ENCODE results near the gene APOBEC2. TPM values are rescaled to one million over a fixed set of nuclear protein-coding genes. Genes with fewer than 3 reads are reported as not detected.

APOBEC2 gene
- polyA plus RNA-seq, 1 donor: 0.37 TPM

GRCh38 chr6:41088451-41088850 is 35.4 kb downstream of the APOBEC2 start:
- DNase-seq: no peak

DNA sequence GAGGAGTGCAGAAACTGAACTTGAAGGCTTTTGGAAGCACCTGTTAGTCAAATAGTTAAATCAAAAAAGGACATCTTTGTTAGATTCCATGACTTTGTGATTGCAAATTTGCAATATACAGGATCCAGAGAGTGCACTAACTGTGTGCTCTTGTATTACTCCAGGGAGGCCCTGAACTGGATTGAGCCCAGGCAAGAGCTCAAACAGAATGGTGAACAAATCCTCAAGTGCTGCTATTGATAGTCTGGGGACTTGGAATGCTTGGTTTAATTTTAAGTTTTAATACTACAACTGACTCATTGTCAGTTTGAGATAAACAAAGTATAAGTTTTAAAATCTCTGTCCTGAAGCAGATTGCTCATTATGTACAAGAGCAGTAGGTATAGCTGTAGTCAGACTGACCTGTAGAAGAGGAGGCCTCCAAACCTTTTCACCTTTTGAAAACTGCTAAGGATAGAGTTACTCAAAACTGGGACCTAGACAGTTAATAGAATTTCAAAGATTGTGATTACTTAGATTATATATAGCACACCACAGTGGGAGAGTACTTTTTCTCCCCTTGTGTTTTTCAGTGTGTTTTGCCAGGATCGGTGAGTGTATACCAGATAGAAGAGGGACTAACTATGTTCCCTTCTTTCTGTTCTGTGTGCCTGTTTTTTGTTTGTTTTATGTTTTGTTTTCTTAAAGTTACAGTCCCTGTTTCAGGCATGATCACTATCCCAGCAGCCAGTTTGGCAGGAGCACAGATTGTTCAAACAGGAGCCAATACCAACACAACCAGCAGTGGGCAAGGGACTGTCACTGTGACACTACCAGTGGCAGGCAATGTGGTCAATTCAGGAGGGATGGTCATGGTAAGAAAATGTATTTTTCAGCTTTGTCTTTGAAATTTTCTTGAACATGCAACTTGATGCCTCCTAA is 38.1 kb downstream of the APOBEC2 start:
- no peak for DNase-seq

DNA sequence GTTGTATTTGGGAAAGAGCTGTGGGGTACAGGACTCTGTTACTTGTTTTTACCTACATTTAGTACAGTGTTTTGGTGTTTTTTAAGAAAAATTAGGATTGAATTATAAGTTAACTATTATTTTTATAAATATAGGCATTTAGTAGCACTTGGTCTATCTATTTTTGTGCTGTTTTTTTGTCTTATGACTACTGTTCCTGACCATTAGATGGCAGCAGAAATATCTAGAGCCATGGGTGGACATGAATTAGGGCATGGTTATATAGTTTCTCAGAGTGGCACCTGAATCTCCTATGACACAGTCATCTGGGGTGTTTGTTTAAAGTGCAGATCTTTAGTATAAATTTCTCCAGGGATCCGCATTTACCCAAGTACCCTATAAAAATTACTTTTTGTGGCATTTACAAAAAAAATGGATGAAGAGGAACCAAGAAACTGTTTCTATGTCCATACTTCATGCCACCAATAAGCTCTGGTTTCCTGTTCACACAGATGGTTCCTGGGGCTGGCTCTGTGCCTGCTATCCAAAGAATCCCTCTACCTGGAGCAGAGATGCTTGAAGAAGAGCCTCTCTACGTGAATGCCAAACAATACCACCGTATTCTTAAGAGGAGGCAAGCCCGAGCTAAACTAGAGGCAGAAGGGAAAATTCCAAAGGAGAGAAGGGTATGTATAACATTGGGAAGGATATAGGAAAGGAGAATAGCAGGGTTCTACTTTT is 39.6 kb downstream of the APOBEC2 start:
- no peak for DNase-seq

DNA sequence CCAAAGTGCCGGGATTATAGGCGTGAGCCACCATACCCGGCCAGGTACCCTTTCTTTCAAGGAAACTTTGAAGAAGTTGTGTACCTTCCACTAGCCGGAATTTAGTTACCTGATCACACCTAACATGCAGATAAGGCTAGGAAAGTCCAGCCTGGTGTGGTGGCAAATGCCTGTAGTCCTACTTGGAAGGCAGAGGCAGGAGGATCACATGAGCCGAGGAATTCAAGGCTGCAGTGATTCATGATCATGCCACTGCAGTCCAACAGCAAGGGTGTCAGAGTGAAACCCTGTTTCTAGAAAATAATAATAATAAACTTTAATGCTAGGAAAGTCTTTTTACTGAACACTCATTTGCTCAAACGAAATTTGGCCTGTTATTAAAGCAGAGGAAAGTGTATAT is 40.7 kb downstream of the APOBEC2 start:
- no peak for DNase-seq

- no peak for DNase-seq
Measured at GRCh38 chr6:41097467-41098090, 44.6 kb downstream of the APOBEC2 start.

DNA sequence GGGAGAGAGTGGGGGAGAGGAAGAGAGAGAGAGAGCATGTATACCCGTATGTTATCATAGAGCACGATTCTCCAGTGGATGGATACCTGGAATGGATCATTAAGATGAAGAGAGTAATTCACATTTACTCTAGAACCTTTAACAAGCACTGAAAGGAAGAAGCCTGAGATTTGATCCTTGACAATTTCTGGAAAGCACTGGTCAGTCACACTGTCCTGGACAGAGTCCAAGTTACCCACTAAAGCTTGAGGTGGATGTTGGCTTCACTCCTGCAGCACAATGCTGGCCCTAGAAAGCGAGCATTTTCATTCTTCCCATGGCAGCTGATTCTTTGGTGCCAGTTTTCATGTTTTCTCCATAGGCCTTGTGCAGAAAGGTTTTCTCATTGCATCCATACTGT is 45.4 kb downstream of the APOBEC2 start:
- no peak for DNase-seq

- no peak for DNase-seq
Measured at GRCh38 chr6:41100871-41101287, 47.9 kb downstream of the APOBEC2 start.

DNA sequence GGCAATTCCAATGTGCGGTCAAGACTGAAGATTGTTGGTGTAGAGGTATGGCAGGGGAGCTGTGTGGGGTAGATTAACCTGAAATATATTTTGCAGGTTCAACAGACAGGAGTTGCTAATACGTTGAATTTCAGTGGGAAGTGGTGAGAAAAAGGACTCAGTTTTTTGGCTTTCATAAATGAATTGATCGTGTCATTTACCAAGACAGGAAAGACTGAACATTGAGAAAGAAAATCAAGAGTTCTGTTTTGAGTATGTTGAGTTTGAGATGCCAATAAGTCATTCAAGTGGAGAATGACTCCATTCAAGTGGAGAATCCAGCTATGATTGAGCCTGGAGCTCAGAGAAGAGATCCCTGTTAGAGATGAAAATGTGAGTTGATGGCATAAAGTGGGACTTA is 50.8 kb downstream of the APOBEC2 start:
- DNase-seq: no peak

DNA sequence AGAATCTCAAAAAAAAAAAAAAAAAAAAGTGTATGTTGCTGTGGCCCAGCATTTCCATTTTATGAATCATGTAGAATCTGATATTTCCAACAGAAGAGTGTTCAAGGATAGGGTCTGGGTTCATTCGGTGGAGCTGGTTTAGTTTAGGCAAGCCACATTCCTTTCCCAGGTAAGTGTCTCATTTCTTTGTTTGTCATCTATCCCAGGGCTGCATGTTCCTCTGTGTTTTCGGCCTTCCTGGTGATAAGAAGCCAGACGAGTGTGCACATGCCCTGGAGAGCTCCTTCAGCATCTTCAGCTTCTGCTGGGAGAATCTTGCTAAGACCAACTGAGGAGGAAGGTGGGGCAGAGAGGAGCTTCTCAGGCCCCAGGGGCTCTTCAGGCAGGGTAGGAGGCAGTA is 58.0 kb downstream of the APOBEC2 start:
- no peak for DNase-seq

Other genes starting within 250 kb of the APOBEC2 start
- 8.4 TPM for gene UNC5CL, start 14.0 kb upstream of the APOBEC2 start, polyA plus RNA-seq (ENCODE audit: insufficient read length)
- 0.76 TPM for gene TSPO2, start 10.7 kb upstream of the APOBEC2 start, polyA plus RNA-seq (ENCODE audit: insufficient read length)
- gene OARD1, start 19.2 kb downstream of the APOBEC2 start, polyA plus RNA-seq (ENCODE audit: insufficient read length): 66.1 TPM
- gene NFYA, start 19.8 kb downstream of the APOBEC2 start, polyA plus RNA-seq (ENCODE audit: insufficient read length): 57.4 TPM
- 0.65 TPM for gene TREML1, start 101.1 kb downstream of the APOBEC2 start, polyA plus RNA-seq (ENCODE audit: insufficient read length)
- gene TREM2, start 109.9 kb downstream of the APOBEC2 start, polyA plus RNA-seq (ENCODE audit: insufficient read length): 0.53 TPM
- 0.07 TPM for gene TREML2, start 147.9 kb downstream of the APOBEC2 start, polyA plus RNA-seq (ENCODE audit: insufficient read length)
- not detected for gene TREML4, start 175.1 kb downstream of the APOBEC2 start, polyA plus RNA-seq (ENCODE audit: insufficient read length)
- not detected for gene TREM1, start 233.5 kb downstream of the APOBEC2 start, polyA plus RNA-seq (ENCODE audit: insufficient read length)